Type B pancreatic cell (in vitro differentiated cells): ENCODE measurements around the gene CRADD. TPM values are rescaled to one million over a fixed set of nuclear protein-coding genes. Genes with fewer than 3 reads are reported as not detected.

Source experiments
- DNase-seq: peaks from one replicate; pipeline ENCODE4 v3.0.0; 2021; ENCODE audit warnings: mixed read lengths; ENCODE audit not compliant: unreplicated experiment; ENCODE audit errors: extremely low spot score
- H3K27ac Mint-ChIP-seq: 2 replicates; pipeline ENCODE4 v1.8.0; 2021; ENCODE audit warnings: mild to moderate bottlenecking, mixed read lengths
- H3K27me3 Mint-ChIP-seq: 2 replicates; pipeline ENCODE4 v1.8.0; 2021; ENCODE audit warnings: mixed read lengths
- H3K36me3 Mint-ChIP-seq: 2 replicates; pipeline ENCODE4 v1.8.0; 2021; ENCODE audit warnings: mixed read lengths
- H3K4me1 Mint-ChIP-seq: one replicate; pipeline ENCODE4 v1.8.0; 2021; ENCODE audit warnings: mixed read lengths; ENCODE audit not compliant: unreplicated experiment
- H3K4me3 Mint-ChIP-seq: 2 replicates; pipeline ENCODE4 v1.8.0; 2021; ENCODE audit warnings: mild to moderate bottlenecking, mixed read lengths
- H3K9me3 Mint-ChIP-seq: 2 replicates; pipeline ENCODE4 v1.8.0; 2021; ENCODE audit warnings: mixed read lengths
- total RNA-seq: library from RNA; stranded (reverse); gene quantifications from 2 replicates; pipeline ENCODE4 v1.2.1, GENCODE V29; 2021; ENCODE audit warnings: low replicate concordance
- TF ChIP-seq, protein P1 (sequence below): fragments of 200-600 bp; sonication (generic); conservative IDR thresholded peaks from 2 replicates; pipeline ENCODE4 v1.5.0; 2021; ENCODE audit warnings: antibody characterized with exemption, mild to moderate bottlenecking

CRADD gene
- total RNA-seq, 1 donor from 2014 or later = 8.1 TPM

DNA sequence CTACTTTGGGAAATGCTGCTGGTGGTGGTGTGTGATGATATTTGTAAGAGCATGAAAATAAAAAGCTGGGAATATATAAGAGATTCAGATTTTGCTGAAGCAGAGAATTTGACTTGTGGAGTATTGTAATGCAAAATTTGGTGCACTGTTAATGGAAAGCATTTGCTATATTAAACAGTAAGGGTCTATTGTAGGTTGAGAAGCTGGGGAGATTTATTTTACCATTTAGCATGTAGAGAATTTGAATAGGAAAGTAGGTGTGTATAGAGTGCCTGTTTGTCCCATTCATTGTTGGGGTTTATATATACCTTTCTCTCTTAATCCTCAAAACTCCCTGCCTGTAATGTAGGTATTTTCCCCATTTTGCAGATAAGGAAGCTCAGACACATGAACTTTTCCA is 48.4 kb downstream of the CRADD start:
- Mint-ChIP-seq H3K36me3 (no peaks in the 10 kb centered on the region), H3K4me3 (no peak overlapping the region), H3K27me3 (no peaks in the 10 kb centered on the region), H3K27ac (no peak overlapping the region), H3K4me1 (peaks cover 7% of the 10 kb centered on the region), H3K9me3 (peaks cover 7% of the 10 kb centered on the region)
- no peak for DNase-seq
- TF ChIP-seq, protein P1, sequence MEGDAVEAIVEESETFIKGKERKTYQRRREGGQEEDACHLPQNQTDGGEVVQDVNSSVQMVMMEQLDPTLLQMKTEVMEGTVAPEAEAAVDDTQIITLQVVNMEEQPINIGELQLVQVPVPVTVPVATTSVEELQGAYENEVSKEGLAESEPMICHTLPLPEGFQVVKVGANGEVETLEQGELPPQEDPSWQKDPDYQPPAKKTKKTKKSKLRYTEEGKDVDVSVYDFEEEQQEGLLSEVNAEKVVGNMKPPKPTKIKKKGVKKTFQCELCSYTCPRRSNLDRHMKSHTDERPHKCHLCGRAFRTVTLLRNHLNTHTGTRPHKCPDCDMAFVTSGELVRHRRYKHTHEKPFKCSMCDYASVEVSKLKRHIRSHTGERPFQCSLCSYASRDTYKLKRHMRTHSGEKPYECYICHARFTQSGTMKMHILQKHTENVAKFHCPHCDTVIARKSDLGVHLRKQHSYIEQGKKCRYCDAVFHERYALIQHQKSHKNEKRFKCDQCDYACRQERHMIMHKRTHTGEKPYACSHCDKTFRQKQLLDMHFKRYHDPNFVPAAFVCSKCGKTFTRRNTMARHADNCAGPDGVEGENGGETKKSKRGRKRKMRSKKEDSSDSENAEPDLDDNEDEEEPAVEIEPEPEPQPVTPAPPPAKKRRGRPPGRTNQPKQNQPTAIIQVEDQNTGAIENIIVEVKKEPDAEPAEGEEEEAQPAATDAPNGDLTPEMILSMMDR = no peak

DNA sequence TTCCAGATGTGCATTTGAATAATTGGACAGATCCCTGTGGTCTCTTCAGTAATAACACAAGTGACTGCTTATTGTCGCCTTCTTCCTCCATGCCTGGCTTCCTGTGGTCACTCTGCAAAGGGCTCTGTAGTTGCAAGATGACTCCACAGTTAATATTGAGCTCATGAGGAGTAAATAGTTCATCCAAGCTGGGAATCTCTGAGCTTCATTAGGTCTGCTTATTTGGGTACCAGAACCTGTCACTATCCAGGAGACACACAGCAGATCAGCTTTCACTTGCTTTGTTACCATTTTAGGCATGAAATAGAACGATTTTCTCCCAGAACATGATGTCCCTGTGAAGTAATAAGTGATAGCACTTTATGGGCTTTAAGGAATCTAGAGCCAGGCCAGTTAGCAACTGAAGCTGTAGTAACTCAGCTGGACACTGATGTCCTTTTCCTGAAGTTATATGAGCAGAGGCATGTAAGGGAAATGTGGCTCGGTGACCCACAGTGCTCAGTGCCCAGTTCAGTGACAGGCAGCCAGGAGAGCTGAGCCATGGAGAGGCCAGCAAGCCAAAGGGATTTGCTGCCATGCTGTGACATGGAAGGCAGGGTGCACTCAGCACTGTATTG is 50.1 kb downstream of the CRADD start:
- Mint-ChIP-seq H3K4me3 (no peak overlapping the region), H3K9me3 (peaks cover 5% of the 10 kb centered on the region), H3K4me1 (peaks cover 7% of the 10 kb centered on the region), H3K27me3 (no peaks in the 10 kb centered on the region), H3K36me3 (no peaks in the 10 kb centered on the region), H3K27ac (no peak overlapping the region)
- TF ChIP-seq, protein P1 = no peak
- DNase-seq = no peak

DNA sequence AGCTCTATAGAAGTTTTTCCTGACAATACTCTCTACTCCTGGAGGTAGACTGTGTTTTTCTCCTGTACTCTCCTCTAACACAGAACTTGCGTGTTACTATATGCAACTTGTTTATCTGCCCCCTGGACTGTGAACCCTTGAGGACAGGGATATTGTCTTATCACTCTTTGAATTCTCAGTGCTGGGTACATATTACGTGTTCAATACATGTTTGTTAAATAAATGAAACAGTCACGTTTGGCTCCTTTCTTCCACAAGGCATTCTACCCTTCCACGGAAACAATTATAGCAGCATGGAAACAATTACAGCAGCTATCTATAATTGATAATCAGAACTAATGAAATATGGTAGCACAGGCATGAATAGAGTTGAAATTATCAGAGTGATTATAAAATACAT is 50.7 kb downstream of the CRADD start:
- TF ChIP-seq, protein P1 = no peak
- Mint-ChIP-seq H3K27me3 (no peaks in the 10 kb centered on the region), H3K9me3 (peaks cover 5% of the 10 kb centered on the region), H3K27ac (no peak overlapping the region), H3K4me1 (peaks cover 7% of the 10 kb centered on the region), H3K36me3 (no peaks in the 10 kb centered on the region), H3K4me3 (no peak overlapping the region)
- DNase-seq = no peak

DNA sequence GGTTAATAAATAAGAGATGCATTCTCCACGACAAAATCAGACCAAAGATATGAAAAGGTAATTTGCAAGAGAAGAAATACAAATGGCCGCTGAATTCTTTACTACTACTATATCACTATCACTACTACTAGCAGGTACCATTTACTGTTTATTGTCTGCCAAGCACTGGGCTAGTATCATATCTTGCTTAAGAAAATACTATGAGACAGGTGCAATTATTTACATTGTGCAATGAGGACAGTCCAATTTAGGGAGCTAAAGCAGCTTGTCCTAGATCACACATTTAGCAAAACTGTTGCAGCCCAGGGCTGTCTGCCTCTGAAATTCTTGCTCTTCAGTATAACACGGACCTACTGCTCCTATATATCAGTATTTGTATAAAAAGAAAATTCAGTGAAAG is 52.8 kb downstream of the CRADD start:
- H3K27me3 Mint-ChIP-seq = no peaks in the 10 kb centered on the region
- peaks cover 12% of the 10 kb centered on the region for H3K4me1 Mint-ChIP-seq
- no peaks in the 10 kb centered on the region for H3K36me3 Mint-ChIP-seq
- DNase-seq = no peak
- no peak overlapping the region for H3K27ac Mint-ChIP-seq
- TF ChIP-seq, protein P1 = no peak
- no peaks in the 10 kb centered on the region for H3K9me3 Mint-ChIP-seq
- H3K4me3 Mint-ChIP-seq = no peak overlapping the region

DNA sequence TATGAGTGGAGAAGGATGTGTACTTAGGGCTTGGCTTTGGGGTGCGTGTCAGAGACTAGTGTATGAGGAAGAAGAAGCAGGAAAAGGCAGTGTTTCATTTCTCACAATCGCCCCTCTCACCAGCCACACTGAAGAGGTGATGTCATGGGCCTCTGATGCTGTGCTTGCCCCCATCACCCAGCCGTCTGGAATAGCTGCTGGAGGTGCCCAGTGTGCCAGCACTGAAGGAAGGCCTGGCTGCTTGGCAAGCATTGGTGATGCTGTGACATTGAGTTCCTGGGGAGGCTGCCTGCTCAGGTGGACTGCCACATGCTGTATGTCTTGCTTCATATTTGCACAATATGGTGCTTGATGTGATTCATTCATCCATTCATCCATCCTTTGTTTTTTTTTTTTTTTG is 56.2 kb downstream of the CRADD start:
- Mint-ChIP-seq H3K9me3 (no peaks in the 10 kb centered on the region), H3K4me1 (peaks cover 4% of the 10 kb centered on the region), H3K27ac (no peak overlapping the region), H3K4me3 (no peak overlapping the region), H3K36me3 (no peaks in the 10 kb centered on the region), H3K27me3 (no peaks in the 10 kb centered on the region)
- TF ChIP-seq, protein P1 = no peak
- no peak for DNase-seq

DNA sequence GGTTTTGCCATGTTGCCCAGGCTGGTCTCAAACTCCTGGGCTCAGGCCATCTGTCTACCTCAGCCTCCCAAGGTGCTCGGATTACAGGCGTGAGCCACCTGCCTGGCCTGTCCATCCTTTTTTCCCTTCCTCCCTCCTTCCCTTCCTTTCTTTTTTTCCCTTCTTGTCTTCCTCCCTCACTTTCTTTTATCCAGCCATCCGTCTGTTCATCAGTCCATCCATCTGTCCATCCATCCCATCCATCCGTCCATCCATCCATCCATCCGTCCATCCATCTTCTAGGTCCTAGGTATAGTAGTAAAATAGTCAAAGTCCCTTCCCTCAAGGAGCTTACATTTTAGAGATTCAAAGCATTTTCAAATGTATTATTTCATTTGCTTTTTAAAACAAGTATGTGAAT is 56.8 kb downstream of the CRADD start:
- Mint-ChIP-seq H3K4me3 (no peak overlapping the region), H3K9me3 (no peaks in the 10 kb centered on the region), H3K27me3 (peaks cover 3% of the 10 kb centered on the region), H3K4me1 (peaks cover 4% of the 10 kb centered on the region), H3K27ac (no peak overlapping the region), H3K36me3 (no peaks in the 10 kb centered on the region)
- DNase-seq = no peak
- TF ChIP-seq, protein P1 = no peak
